ENCODE results near the gene ELAVL3. TPM values are rescaled to one million over a fixed set of nuclear protein-coding genes. Genes with fewer than 3 reads are reported as not detected.

Gene ELAVL3
- not detected in 2 replicates for total RNA-seq (2012; rRNA removed)

- Histone ChIP-seq H3K9me3 (replicated peaks; ENCODE audit: low read length) (no peaks in the 10 kb centered on the region), H3K4me2 (ENCODE audit: low read length) (peak within 1 kb of the TSS; percentile 76), H3K4me3 (ENCODE audit: low read length) (no peak within 1 kb of the TSS), H3K4me1 (ENCODE audit: control insufficient read depth, insufficient read depth, low read length) (peaks cover 11% of the 10 kb centered on the region), H3K9ac (ENCODE audit: low read depth, low read length) (no peak within 1 kb of the TSS), H3K36me3 (ENCODE audit: insufficient read depth, low read length) (no peaks in the 10 kb centered on the region), H3K27me3 (ENCODE audit: control insufficient read depth, insufficient read depth, low read length) (peaks cover 45% of the 10 kb centered on the region)
Observed at GRCh38 chr19:11480715-11481533, at the start of gene ELAVL3. Gene ELAVL3, minus strand, starts transcription at chr19:11481046. Its CDS starts 438 bp downstream, at chr19:11480608.

- Histone ChIP-seq H3K36me3 (ENCODE audit: insufficient read depth, low read length) (no peaks in the 10 kb centered on the region), H3K4me1 (ENCODE audit: control insufficient read depth, insufficient read depth, low read length) (peaks cover 22% of the 10 kb centered on the region), H3K4me2 (ENCODE audit: low read length) (no peak overlapping the region), H3K9me3 (replicated peaks; ENCODE audit: low read length) (no peaks in the 10 kb centered on the region), H3K27me3 (ENCODE audit: control insufficient read depth, insufficient read depth, low read length) (no peaks in the 10 kb centered on the region), H3K9ac (ENCODE audit: low read depth, low read length) (no peak overlapping the region), H3K4me3 (ENCODE audit: low read length) (no peak overlapping the region)
Observed at GRCh38 chr19:11530432-11530831, 49.6 kb upstream of the ELAVL3 start.

- H3K9ac ChIP-seq (ENCODE audit: low read depth, low read length): peak within 1 kb of the TSS; percentile 81
- H3K36me3 ChIP-seq (ENCODE audit: insufficient read depth, low read length): no peaks in the 10 kb centered on the region
- peak within 1 kb of the TSS; percentile 81 for H3K4me2 ChIP-seq (ENCODE audit: low read length)
- H3K4me1 ChIP-seq (ENCODE audit: control insufficient read depth, insufficient read depth, low read length): peaks cover 21% of the 10 kb centered on the region
- H3K27me3 ChIP-seq (ENCODE audit: control insufficient read depth, insufficient read depth, low read length): no peaks in the 10 kb centered on the region
- H3K4me3 ChIP-seq (ENCODE audit: low read length): peak within 1 kb of the TSS; percentile 80
- H3K9me3 ChIP-seq (replicated peaks; ENCODE audit: low read length): no peaks in the 10 kb centered on the region
Observed at GRCh38 chr19:11528551-11529341, 47.9 kb upstream of the ELAVL3 start, which contains the start of gene ECSIT. Gene ECSIT, minus strand, starts transcription at chr19:11529134. Its CDS starts 9,964 bp downstream, at chr19:11519170.

DNA sequence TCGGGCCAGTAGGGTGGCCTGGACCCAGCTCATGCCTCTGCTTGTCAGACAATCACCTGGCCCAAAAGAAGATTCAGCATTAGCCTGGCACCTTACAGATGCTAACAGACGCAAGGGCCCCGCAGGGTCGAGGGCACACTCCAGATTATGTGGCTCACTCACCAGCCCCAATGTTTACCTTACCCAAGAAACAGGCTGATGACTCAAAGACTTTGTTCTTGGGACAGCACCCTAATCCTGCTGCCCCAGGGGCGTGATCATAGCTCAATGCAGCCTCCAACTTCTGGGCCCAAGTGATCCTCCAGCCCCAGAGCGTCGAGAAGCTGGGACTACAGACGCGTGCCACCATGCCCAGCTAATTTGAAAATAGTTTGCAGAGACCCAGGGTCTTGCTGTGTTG is 38.3 kb upstream of the ELAVL3 start:
- no peaks in the 10 kb centered on the region for H3K9me3 ChIP-seq (replicated peaks; ENCODE audit: low read length)
- H3K4me1 ChIP-seq (ENCODE audit: control insufficient read depth, insufficient read depth, low read length): no peaks in the 10 kb centered on the region
- H3K4me2 ChIP-seq (ENCODE audit: low read length): no peak overlapping the region
- no peaks in the 10 kb centered on the region for H3K36me3 ChIP-seq (ENCODE audit: insufficient read depth, low read length)
- no peak overlapping the region for H3K4me3 ChIP-seq (ENCODE audit: low read length)
- no peak overlapping the region for H3K9ac ChIP-seq (ENCODE audit: low read depth, low read length)
- no peaks in the 10 kb centered on the region for H3K27me3 ChIP-seq (ENCODE audit: control insufficient read depth, insufficient read depth, low read length)

DNA sequence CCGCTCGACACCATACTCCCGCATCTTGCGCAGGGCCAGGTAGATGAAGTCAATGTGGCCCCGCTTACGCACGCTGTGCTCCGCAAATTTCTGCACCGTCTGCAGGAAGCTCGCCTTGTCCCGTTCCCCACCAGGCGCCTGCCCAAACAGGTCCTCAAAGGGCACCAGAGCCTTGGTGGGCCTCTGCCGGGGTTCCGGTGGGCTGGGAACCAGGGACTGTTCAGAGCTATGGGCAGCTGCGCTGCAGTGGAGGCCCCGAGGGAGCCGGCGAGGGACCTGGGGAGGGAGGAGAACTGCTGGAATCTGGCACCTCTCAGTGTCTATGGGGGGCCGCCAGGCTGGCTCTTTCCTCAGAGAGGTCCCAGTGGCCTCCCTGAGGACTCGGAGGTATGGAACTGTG is 33.1 kb upstream of the ELAVL3 start:
- Histone ChIP-seq H3K36me3 (ENCODE audit: insufficient read depth, low read length) (no peaks in the 10 kb centered on the region), H3K4me2 (ENCODE audit: low read length) (no peak overlapping the region), H3K4me3 (ENCODE audit: low read length) (no peak overlapping the region), H3K9ac (ENCODE audit: low read depth, low read length) (no peak overlapping the region), H3K27me3 (ENCODE audit: control insufficient read depth, insufficient read depth, low read length) (no peaks in the 10 kb centered on the region), H3K4me1 (ENCODE audit: control insufficient read depth, insufficient read depth, low read length) (no peaks in the 10 kb centered on the region), H3K9me3 (replicated peaks; ENCODE audit: low read length) (no peaks in the 10 kb centered on the region)

- Histone ChIP-seq H3K4me2 (ENCODE audit: low read length) (no peak overlapping the region), H3K4me3 (ENCODE audit: low read length) (no peak overlapping the region), H3K36me3 (ENCODE audit: insufficient read depth, low read length) (no peaks in the 10 kb centered on the region)
Observed at GRCh38 chr19:11510444-11510843, 29.6 kb upstream of the ELAVL3 start.

DNA sequence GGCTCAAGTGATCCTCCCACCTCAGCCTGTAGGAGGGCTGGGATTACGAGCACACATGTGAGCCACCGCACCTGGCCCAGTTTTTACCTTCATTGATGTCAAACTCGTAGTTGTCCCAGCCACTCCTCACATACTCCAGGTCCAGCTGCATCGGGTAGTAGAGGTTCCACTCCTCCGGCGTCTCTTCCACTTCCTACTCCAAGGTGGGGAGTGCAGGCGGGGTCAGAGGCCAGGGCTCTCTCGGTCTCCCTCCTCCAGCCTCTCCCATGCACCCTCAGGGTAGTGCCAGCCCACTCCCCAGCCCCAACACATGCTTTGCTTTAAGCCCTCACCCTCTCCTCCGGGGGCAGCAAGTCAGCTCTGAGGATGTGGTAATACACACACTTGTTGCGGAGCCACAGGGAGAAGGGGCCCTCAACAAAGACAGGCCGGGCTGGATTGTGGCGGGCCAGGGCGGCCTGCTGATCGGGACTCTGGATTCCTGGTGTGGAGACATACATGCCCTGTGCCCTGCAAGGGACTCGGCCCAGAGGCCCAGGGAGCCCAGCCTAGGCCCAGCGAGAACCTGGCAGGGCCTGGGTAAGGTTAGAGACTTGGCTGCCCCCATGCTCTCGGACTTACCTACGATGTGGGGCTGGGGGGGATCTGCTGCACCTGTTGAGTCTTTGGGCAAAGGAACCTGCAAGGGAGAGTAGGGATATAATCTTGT is 26.7 kb upstream of the ELAVL3 start:
- H3K9me3 ChIP-seq (replicated peaks; ENCODE audit: low read length): no peaks in the 10 kb centered on the region
- no peaks in the 10 kb centered on the region for H3K27me3 ChIP-seq (ENCODE audit: control insufficient read depth, insufficient read depth, low read length)
- H3K4me3 ChIP-seq (ENCODE audit: low read length): no peak overlapping the region
- no peaks in the 10 kb centered on the region for H3K36me3 ChIP-seq (ENCODE audit: insufficient read depth, low read length)
- peaks cover 12% of the 10 kb centered on the region for H3K4me1 ChIP-seq (ENCODE audit: control insufficient read depth, insufficient read depth, low read length)
- no peak overlapping the region for H3K4me2 ChIP-seq (ENCODE audit: low read length)
- no peak overlapping the region for H3K9ac ChIP-seq (ENCODE audit: low read depth, low read length)

More at GRCh38 chr19:11510444-11510843, 29.6 kb upstream of the ELAVL3 start:
- Histone ChIP-seq H3K4me1 (ENCODE audit: control insufficient read depth, insufficient read depth, low read length) (peaks cover 6% of the 10 kb centered on the region), H3K9ac (ENCODE audit: low read depth, low read length) (no peak overlapping the region), H3K9me3 (replicated peaks; ENCODE audit: low read length) (no peaks in the 10 kb centered on the region), H3K27me3 (ENCODE audit: control insufficient read depth, insufficient read depth, low read length) (no peaks in the 10 kb centered on the region)

GRCh38 chr19:11506967-11507366 is 26.1 kb upstream of the ELAVL3 start:
- H3K4me3 ChIP-seq (ENCODE audit: low read length): no peak overlapping the region
- H3K27me3 ChIP-seq (ENCODE audit: control insufficient read depth, insufficient read depth, low read length): no peaks in the 10 kb centered on the region
- no peaks in the 10 kb centered on the region for H3K36me3 ChIP-seq (ENCODE audit: insufficient read depth, low read length)
- H3K4me2 ChIP-seq (ENCODE audit: low read length): peak overlapping the region; percentile 25
- no peak overlapping the region for H3K9ac ChIP-seq (ENCODE audit: low read depth, low read length)
- H3K4me1 ChIP-seq (ENCODE audit: control insufficient read depth, insufficient read depth, low read length): peaks cover 12% of the 10 kb centered on the region
- H3K9me3 ChIP-seq (replicated peaks; ENCODE audit: low read length): no peaks in the 10 kb centered on the region

- Histone ChIP-seq H3K4me1 (ENCODE audit: control insufficient read depth, insufficient read depth, low read length) (peaks cover 12% of the 10 kb centered on the region), H3K36me3 (ENCODE audit: insufficient read depth, low read length) (no peaks in the 10 kb centered on the region), H3K4me3 (ENCODE audit: low read length) (peak overlapping the region; percentile 97), H3K27me3 (ENCODE audit: control insufficient read depth, insufficient read depth, low read length) (no peaks in the 10 kb centered on the region), H3K9ac (ENCODE audit: low read depth, low read length) (peak overlapping the region; percentile 92), H3K4me2 (ENCODE audit: low read length) (peak overlapping the region; percentile 99), H3K9me3 (replicated peaks; ENCODE audit: low read length) (no peaks in the 10 kb centered on the region)
Observed at GRCh38 chr19:11506101-11506555, 25.3 kb upstream of the ELAVL3 start.

GRCh38 chr19:11505504-11506100 is 24.8 kb upstream of the ELAVL3 start, which contains the start of gene ZNF653:
Gene ZNF653, minus strand, starts transcription at chr19:11505839. Its CDS starts 53 bp downstream, at chr19:11505786.
- H3K9ac ChIP-seq (ENCODE audit: low read depth, low read length): peak within 1 kb of the TSS; percentile 92
- no peaks in the 10 kb centered on the region for H3K36me3 ChIP-seq (ENCODE audit: insufficient read depth, low read length)
- H3K4me1 ChIP-seq (ENCODE audit: control insufficient read depth, insufficient read depth, low read length): peaks cover 12% of the 10 kb centered on the region
- peak within 1 kb of the TSS; percentile 99 for H3K4me2 ChIP-seq (ENCODE audit: low read length)
- H3K9me3 ChIP-seq (replicated peaks; ENCODE audit: low read length): no peaks in the 10 kb centered on the region
- H3K4me3 ChIP-seq (ENCODE audit: low read length): peak within 1 kb of the TSS; percentile 97
- H3K27me3 ChIP-seq (ENCODE audit: control insufficient read depth, insufficient read depth, low read length): no peaks in the 10 kb centered on the region

All from skeletal muscle satellite cell (primary cell).